WTC11 (cell line): ENCODE results near the gene LAD1. TPM values are rescaled to one million over a fixed set of nuclear protein-coding genes. Genes with fewer than 3 reads are reported as not detected.

Experiments used
- ATAC-seq: fragments of 200-7000 bp; cut with Tn5 transposase; 2 replicates; pipeline ENCODE4 v1.10.0; 2021; ENCODE audit warnings: mild to moderate bottlenecking, moderate library complexity
- CTCF ChIA-PET: fragments of 300-600 bp; sonication (Branson Sonifier 250); formaldehyde crosslinking; loops from one replicate; lab custom pipeline; 2021; ENCODE audit warnings: antibody characterized with exemption; lab: Charles Lee
- POLR2A ChIA-PET: fragments of 350-600 bp; sonication (Branson Sonifier 250); formaldehyde crosslinking; loops from one replicate; lab custom pipeline; 2021; ENCODE audit warnings: antibody characterized with exemption; lab: Charles Lee
- DNase-seq: peaks from one replicate; pipeline ENCODE4 v3.0.0; 2021; ENCODE audit warnings: low spot score
- H3K27ac Mint-ChIP-seq: 2 replicates; pipeline ENCODE4 v1.8.0; 2021; ENCODE audit warnings: mixed read lengths
- H3K27me3 Mint-ChIP-seq: 2 replicates; pipeline ENCODE4 v1.8.0; 2021; ENCODE audit warnings: low read depth, mild to moderate bottlenecking, moderate library complexity, mixed read lengths
- H3K36me3 Mint-ChIP-seq: 2 replicates; pipeline ENCODE4 v1.8.0; 2021; ENCODE audit warnings: mixed read lengths
- H3K4me1 Mint-ChIP-seq: 2 replicates; pipeline ENCODE4 v1.8.0; 2022; ENCODE audit warnings: mixed read lengths
- H3K4me3 Mint-ChIP-seq: 2 replicates; pipeline ENCODE4 v1.8.0; 2021; ENCODE audit warnings: mild to moderate bottlenecking, moderate library complexity, mixed read lengths
- H3K9me3 Mint-ChIP-seq: 2 replicates; pipeline ENCODE4 v1.8.0; 2021; ENCODE audit warnings: mixed read lengths
- EMX1 ChIP-seq: fragments of 250-450 bp; sonication (Bioruptor Pico); IDR thresholded peaks from 2 replicates; pipeline ENCODE4 v1.8.0; 2021; ENCODE audit warnings: mild to moderate bottlenecking
- ESRRA ChIP-seq: sonication (generic); formaldehyde crosslinking; IDR thresholded peaks from 2 replicates; pipeline ENCODE4 v1.8.1; 2022; ENCODE audit warnings: mild to moderate bottlenecking, missing genetic modification reagents, borderline replicate concordance
- FOXJ3 ChIP-seq: sonication (generic); formaldehyde crosslinking; IDR thresholded peaks from 2 replicates; pipeline ENCODE4 v1.9.0; 2021; ENCODE audit warnings: missing genetic modification reagents, mild to moderate bottlenecking, borderline replicate concordance
- MYBL2 ChIP-seq: sonication (generic); formaldehyde crosslinking; IDR thresholded peaks from 2 replicates; pipeline ENCODE4 v1.8.1; 2023; ENCODE audit warnings: mild to moderate bottlenecking, moderate library complexity, missing genetic modification reagents
- NFYB ChIP-seq: sonication (generic); formaldehyde crosslinking; conservative IDR thresholded peaks from 2 replicates; pipeline ENCODE4 v1.8.0; 2022; ENCODE audit warnings: low read depth, missing genetic modification reagents
- PRRX2 ChIP-seq: fragments of 250-450 bp; sonication (Bioruptor Pico); IDR thresholded peaks from 2 replicates; pipeline ENCODE4 v1.8.0; 2021; ENCODE audit warnings: mild to moderate bottlenecking
- RORB ChIP-seq: fragments of 250-450 bp; sonication (Bioruptor Pico); IDR thresholded peaks from 2 replicates; pipeline ENCODE4 v1.9.0; 2021; ENCODE audit warnings: mild to moderate bottlenecking
- SMAD4 ChIP-seq: sonication (generic); formaldehyde crosslinking; IDR thresholded peaks from 2 replicates; pipeline ENCODE4 v1.8.0; 2022; ENCODE audit warnings: mild to moderate bottlenecking, missing genetic modification reagents
- SOX15 ChIP-seq: fragments of 250-450 bp; sonication (Bioruptor Pico); IDR thresholded peaks from 2 replicates; pipeline ENCODE4 v1.9.0; 2021; ENCODE audit warnings: mild to moderate bottlenecking
- SP1 ChIP-seq: sonication (generic); formaldehyde crosslinking; conservative IDR thresholded peaks from 2 replicates; pipeline ENCODE4 v1.8.1; 2022; ENCODE audit warnings: missing genetic modification reagents
- ZNF232 ChIP-seq: sonication (generic); formaldehyde crosslinking; IDR thresholded peaks from 2 replicates; pipeline ENCODE4 v1.8.0; 2022; ENCODE audit warnings: mild to moderate bottlenecking, missing genetic modification reagents
- ZNF263 ChIP-seq: sonication (generic); formaldehyde crosslinking; IDR thresholded peaks from 2 replicates; pipeline ENCODE4 v1.8.1; 2022; ENCODE audit warnings: low read depth, mild to moderate bottlenecking, moderate library complexity, missing genetic modification reagents
- ZNF396 ChIP-seq: fragments of 250-450 bp; sonication (Bioruptor Pico); IDR thresholded peaks from 2 replicates; pipeline ENCODE4 v1.8.0; 2021; ENCODE audit warnings: mild to moderate bottlenecking, moderate library complexity, borderline replicate concordance
- total RNA-seq: library from RNA; stranded (reverse); gene quantifications from 3 replicates; pipeline ENCODE4 v1.2.3, GENCODE V29; 2021
- TF ChIP-seq, protein P1 (sequence below): sonication (generic); formaldehyde crosslinking; IDR thresholded peaks from 2 replicates; pipeline ENCODE4 v1.8.1; 2022; ENCODE audit warnings: mild to moderate bottlenecking, moderate library complexity, missing genetic modification reagents
- TF ChIP-seq, protein P2 (sequence below): sonication (generic); formaldehyde crosslinking; IDR thresholded peaks from 2 replicates; pipeline ENCODE4 v1.8.1; 2023; ENCODE audit warnings: mild to moderate bottlenecking, missing genetic modification reagents
- TF ChIP-seq, protein P3 (sequence below): sonication (generic); formaldehyde crosslinking; conservative IDR thresholded peaks from 2 replicates; pipeline ENCODE4 v1.8.1; 2023; ENCODE audit warnings: mild to moderate bottlenecking, low read depth, missing genetic modification reagents, moderate library complexity
- TF ChIP-seq, protein P4 (sequence below): fragments of 250-450 bp; sonication (Bioruptor Pico); IDR thresholded peaks from 2 replicates; pipeline ENCODE4 v1.9.0; 2021; ENCODE audit warnings: mild to moderate bottlenecking
- TF ChIP-seq, protein P5 (sequence below): sonication (generic); formaldehyde crosslinking; IDR thresholded peaks from 2 replicates; pipeline ENCODE4 v1.8.0; 2022; ENCODE audit warnings: mild to moderate bottlenecking, missing genetic modification reagents
- TF ChIP-seq, protein P6 (sequence below): fragments of 250-450 bp; sonication (Bioruptor Pico); IDR thresholded peaks from 2 replicates; pipeline ENCODE4 v1.8.0; 2021; ENCODE audit warnings: mild to moderate bottlenecking
- TF ChIP-seq, protein P7 (sequence below): sonication (generic); formaldehyde crosslinking; IDR thresholded peaks from 2 replicates; pipeline ENCODE4 v1.8.1; 2022; ENCODE audit warnings: mild to moderate bottlenecking, missing genetic modification reagents, moderate library complexity, borderline replicate concordance

Gene LAD1
- total RNA-seq, 1 experiment from 2014 or later: 14.9 TPM

DNA sequence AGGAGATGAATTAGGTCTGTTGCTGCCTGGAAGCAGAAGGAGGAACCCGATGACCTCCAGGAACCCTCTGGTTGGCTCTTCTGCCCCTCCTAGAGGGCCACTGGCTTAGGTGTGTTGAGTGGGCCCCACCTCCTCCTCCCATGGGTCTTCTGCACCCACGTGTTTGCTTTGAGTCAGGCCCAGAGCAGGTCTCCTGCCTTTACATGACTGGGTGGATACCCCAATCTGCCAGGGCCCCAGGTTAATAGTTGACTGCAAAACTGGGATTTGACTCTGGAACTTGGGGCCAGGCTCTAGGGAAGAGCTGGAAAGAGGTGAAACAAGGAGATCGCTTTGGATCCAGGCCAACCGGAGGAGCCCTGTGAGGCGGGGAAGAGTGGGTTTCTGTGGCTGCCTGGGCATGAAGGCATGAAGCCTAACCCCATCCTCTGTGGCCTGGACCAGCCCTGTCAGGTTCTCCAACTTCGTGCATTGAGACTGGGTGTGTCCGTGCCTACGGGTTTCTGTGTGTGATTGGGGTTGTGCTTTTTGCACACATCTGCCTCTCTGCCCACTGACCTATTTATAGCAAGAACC is 7.8 kb upstream of the LAD1 start:
- DNase-seq (no peak), ATAC-seq (no peak)
- no peaks in the 10 kb centered on the region for H3K36me3 Mint-ChIP-seq
- CTCF ChIA-PET: interaction anchor here (1.0 to 4.3 kb wide), 8 partner anchors 14 to 75 kb away, joined by 3 to 31 read pairs (median 8); partner anchors contain the start of gene TNNI1
- no peak for TF ChIP-seq PRRX2 (CRISPR knock-in tag)
- TF ChIP-seq, protein P1, sequence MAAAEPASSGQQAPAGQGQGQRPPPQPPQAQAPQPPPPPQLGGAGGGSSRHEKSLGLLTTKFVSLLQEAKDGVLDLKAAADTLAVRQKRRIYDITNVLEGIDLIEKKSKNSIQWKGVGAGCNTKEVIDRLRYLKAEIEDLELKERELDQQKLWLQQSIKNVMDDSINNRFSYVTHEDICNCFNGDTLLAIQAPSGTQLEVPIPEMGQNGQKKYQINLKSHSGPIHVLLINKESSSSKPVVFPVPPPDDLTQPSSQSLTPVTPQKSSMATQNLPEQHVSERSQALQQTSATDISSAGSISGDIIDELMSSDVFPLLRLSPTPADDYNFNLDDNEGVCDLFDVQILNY (CRISPR knock-in tag): no peak
- TF ChIP-seq, protein P2, sequence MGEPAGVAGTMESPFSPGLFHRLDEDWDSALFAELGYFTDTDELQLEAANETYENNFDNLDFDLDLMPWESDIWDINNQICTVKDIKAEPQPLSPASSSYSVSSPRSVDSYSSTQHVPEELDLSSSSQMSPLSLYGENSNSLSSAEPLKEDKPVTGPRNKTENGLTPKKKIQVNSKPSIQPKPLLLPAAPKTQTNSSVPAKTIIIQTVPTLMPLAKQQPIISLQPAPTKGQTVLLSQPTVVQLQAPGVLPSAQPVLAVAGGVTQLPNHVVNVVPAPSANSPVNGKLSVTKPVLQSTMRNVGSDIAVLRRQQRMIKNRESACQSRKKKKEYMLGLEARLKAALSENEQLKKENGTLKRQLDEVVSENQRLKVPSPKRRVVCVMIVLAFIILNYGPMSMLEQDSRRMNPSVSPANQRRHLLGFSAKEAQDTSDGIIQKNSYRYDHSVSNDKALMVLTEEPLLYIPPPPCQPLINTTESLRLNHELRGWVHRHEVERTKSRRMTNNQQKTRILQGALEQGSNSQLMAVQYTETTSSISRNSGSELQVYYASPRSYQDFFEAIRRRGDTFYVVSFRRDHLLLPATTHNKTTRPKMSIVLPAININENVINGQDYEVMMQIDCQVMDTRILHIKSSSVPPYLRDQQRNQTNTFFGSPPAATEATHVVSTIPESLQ: no peak
- no peak for TF ChIP-seq ZNF396 (CRISPR knock-in tag)
- TF ChIP-seq, protein P3, sequence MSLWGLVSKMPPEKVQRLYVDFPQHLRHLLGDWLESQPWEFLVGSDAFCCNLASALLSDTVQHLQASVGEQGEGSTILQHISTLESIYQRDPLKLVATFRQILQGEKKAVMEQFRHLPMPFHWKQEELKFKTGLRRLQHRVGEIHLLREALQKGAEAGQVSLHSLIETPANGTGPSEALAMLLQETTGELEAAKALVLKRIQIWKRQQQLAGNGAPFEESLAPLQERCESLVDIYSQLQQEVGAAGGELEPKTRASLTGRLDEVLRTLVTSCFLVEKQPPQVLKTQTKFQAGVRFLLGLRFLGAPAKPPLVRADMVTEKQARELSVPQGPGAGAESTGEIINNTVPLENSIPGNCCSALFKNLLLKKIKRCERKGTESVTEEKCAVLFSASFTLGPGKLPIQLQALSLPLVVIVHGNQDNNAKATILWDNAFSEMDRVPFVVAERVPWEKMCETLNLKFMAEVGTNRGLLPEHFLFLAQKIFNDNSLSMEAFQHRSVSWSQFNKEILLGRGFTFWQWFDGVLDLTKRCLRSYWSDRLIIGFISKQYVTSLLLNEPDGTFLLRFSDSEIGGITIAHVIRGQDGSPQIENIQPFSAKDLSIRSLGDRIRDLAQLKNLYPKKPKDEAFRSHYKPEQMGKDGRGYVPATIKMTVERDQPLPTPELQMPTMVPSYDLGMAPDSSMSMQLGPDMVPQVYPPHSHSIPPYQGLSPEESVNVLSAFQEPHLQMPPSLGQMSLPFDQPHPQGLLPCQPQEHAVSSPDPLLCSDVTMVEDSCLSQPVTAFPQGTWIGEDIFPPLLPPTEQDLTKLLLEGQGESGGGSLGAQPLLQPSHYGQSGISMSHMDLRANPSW (CRISPR knock-in tag): no peak
- TF ChIP-seq NFYB: no peak
- TF ChIP-seq, protein P4, sequence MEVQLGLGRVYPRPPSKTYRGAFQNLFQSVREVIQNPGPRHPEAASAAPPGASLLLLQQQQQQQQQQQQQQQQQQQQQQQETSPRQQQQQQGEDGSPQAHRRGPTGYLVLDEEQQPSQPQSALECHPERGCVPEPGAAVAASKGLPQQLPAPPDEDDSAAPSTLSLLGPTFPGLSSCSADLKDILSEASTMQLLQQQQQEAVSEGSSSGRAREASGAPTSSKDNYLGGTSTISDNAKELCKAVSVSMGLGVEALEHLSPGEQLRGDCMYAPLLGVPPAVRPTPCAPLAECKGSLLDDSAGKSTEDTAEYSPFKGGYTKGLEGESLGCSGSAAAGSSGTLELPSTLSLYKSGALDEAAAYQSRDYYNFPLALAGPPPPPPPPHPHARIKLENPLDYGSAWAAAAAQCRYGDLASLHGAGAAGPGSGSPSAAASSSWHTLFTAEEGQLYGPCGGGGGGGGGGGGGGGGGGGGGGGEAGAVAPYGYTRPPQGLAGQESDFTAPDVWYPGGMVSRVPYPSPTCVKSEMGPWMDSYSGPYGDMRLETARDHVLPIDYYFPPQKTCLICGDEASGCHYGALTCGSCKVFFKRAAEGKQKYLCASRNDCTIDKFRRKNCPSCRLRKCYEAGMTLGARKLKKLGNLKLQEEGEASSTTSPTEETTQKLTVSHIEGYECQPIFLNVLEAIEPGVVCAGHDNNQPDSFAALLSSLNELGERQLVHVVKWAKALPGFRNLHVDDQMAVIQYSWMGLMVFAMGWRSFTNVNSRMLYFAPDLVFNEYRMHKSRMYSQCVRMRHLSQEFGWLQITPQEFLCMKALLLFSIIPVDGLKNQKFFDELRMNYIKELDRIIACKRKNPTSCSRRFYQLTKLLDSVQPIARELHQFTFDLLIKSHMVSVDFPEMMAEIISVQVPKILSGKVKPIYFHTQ: no peak
- TF ChIP-seq MYBL2 (CRISPR knock-in tag): no peak
- no peak for TF ChIP-seq EMX1 (CRISPR knock-in tag)
- TF ChIP-seq ZNF263 (CRISPR knock-in tag): no peak
- TF ChIP-seq SP1: no peak
- no peak for TF ChIP-seq FOXJ3 (CRISPR knock-in tag)
- no peak for TF ChIP-seq SMAD4 (CRISPR knock-in tag)
- TF ChIP-seq RORB (CRISPR knock-in tag): no peak
- no peak for TF ChIP-seq ZNF232 (CRISPR knock-in tag)
- TF ChIP-seq, protein P5, sequence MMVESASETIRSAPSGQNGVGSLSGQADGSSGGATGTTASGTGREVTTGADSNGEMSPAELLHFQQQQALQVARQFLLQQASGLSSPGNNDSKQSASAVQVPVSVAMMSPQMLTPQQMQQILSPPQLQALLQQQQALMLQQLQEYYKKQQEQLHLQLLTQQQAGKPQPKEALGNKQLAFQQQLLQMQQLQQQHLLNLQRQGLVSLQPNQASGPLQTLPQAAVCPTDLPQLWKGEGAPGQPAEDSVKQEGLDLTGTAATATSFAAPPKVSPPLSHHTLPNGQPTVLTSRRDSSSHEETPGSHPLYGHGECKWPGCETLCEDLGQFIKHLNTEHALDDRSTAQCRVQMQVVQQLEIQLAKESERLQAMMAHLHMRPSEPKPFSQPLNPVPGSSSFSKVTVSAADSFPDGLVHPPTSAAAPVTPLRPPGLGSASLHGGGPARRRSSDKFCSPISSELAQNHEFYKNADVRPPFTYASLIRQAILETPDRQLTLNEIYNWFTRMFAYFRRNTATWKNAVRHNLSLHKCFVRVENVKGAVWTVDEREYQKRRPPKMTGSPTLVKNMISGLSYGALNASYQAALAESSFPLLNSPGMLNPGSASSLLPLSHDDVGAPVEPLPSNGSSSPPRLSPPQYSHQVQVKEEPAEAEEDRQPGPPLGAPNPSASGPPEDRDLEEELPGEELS (CRISPR knock-in tag): no peak
- TF ChIP-seq ESRRA (CRISPR knock-in tag): no peak
- TF ChIP-seq, protein P6, sequence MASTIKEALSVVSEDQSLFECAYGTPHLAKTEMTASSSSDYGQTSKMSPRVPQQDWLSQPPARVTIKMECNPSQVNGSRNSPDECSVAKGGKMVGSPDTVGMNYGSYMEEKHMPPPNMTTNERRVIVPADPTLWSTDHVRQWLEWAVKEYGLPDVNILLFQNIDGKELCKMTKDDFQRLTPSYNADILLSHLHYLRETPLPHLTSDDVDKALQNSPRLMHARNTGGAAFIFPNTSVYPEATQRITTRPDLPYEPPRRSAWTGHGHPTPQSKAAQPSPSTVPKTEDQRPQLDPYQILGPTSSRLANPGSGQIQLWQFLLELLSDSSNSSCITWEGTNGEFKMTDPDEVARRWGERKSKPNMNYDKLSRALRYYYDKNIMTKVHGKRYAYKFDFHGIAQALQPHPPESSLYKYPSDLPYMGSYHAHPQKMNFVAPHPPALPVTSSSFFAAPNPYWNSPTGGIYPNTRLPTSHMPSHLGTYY (CRISPR knock-in tag): no peak
- TF ChIP-seq, protein P7, sequence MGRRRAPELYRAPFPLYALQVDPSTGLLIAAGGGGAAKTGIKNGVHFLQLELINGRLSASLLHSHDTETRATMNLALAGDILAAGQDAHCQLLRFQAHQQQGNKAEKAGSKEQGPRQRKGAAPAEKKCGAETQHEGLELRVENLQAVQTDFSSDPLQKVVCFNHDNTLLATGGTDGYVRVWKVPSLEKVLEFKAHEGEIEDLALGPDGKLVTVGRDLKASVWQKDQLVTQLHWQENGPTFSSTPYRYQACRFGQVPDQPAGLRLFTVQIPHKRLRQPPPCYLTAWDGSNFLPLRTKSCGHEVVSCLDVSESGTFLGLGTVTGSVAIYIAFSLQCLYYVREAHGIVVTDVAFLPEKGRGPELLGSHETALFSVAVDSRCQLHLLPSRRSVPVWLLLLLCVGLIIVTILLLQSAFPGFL (CRISPR knock-in tag): no peak
- TF ChIP-seq SOX15: no peak
- TF ChIP-seq, all 79 proteins: peak for 0
- Mint-ChIP-seq H3K4me1 (peaks cover 2% of the 10 kb centered on the region; the same call in 1 of the 2 replicates), H3K27ac (no peak overlapping the region), H3K27me3 (no peaks in the 10 kb centered on the region; the same call in 1 of the 2 replicates), H3K9me3 (no peaks in the 10 kb centered on the region), H3K4me3 (no peak overlapping the region)
- POLR2A ChIA-PET: no interaction called here
